Mucosa of gallbladder (tissue), 1 donor: Measurements from ENCODE around the gene TXNRD2. TPM values are rescaled to one million over a fixed set of nuclear protein-coding genes. Genes with fewer than 3 reads are reported as not detected.

Experiments
- DNase-seq: peaks from one replicate; pipeline ENCODE4 v3.0.0-alpha.2; 2020; ENCODE audit warnings: low spot score
- total RNA-seq: library from RNA; stranded (reverse); gene quantifications from one replicate; pipeline ENCODE4 v1.2.1, GENCODE V29; 2021
- donor health status: DM: no; HTN: no; CAD: no.

Gene TXNRD2
- total RNA-seq, 1 donor from 2014 or later, result 26.9 TPM

DNA sequence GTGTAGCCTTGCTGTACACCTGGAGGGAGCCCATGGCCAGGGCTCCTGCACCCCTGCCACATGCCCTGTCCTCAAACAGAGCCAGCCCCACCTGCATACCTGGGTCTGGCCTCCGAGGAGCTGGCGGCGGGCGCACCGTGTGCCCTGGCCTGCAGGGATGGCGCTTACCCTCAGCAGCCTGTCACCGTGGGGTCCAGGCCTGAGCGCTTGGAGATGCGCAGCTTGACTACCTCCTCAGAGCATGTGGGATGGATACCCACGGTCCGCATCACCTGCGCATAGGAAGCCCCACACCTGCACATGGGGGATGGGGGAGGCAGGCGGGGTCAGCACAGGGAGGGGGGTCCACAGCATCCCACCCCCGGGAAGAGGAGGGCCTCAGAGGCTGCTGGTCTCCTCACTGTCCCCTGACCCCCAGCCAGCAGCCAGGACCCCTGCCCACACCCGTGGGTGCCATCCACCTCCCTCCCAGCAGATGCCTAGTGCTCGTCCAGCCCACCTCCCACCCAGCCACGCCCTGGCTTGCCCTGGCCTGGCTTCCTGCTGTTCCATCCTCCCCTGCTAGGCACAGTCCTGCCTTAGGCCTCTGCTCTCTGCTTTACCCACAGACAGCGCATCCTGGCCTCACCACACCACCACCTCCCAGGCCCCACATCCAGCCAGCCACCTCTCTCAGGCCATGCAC lies 64.5 kb downstream of the TXNRD2 start:
- no peak for DNase-seq

DNA sequence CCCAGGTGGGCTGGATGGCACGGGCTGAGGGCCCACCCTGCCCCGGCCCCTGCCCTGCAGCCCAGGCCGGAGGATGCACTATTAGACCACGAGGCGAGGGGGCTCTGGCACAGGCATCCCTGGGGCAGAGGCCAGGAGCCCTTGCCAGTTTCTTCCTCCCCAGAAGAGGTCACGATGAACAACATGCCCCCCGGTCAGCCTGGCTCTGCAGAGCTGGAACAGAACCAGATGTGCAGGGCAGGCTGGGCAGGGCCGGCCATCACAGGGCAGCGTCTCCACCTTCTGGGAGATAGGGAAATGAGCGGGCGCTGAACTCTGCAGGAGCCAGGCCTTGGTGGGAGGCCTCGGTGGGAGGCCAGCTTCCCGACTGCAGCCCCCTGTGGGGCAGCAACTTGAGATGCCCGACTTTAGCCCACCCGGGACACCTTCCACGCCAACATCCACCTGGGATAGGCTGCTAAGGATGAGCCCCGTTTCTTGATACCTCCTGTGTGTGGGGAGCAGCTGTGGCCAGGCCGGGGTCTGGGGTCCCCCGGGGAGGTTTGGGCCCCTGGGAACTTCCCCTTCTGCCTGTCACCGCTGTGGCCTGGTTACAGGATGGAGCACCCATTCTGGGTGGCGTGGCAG lies 65.2 kb downstream of the TXNRD2 start:
- no peak for DNase-seq

DNA sequence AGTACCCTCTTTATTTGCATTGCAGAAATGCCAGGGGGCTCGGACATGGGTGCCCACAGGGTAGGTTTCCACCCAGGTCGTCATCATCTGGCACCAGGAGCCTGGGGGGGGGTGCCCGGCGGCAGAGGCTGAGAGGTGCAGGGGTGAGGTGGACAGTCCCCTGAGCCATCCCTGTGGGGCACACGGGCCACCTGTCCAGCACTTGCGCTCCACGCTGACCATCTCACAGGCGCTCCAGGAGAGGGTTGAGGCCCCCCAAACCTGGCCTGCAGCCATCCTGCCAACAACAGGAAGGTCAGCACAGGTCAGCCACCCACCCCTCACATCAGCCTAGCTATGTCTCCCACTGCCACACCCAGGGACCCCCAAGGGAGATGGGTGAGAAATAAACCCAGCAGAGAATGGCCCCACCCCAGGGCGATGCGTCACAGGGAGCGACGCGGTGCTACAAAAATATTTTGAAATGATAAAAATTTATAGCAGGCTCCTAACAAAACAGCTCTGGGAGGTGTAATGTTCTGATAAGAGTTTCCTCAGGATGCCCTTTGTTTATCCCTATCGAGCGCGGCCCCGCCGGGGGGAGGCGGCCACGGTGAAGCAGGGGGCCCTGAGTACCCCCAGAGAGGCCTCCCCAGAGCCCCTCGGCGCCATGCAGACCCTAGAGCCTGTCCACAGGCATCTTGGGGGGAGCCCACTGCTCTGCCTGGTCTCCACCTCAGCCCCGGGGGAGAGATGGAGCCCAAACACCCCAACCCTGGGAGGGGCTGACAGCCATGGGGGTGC lies 65.9 kb downstream of the TXNRD2 start:
- no peak for DNase-seq

DNA sequence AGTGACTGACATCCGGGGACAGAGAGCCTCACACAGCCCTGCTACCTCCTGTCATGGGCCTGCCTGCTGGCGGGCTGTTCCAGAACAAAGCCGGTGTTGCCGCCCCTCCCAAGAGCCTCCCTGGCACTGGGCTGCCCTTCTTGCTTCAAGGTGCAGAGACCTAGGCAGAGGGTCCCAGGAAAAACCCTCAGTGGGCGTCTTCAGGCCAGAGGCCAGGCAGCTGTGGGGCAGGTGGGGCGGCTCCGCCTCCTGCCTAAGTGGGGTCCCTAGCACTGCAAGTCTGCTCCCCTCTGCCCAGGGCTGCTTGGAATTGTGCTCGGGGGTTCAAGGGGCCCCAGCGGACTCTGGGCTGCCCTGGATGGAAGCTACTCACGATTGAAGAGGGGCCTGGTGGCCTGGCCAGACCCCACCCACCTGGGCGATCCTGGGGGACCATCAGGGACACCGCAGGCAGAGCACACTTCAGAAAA lies 66.5 kb downstream of the TXNRD2 start:
- DNase-seq, result no peak

DNA sequence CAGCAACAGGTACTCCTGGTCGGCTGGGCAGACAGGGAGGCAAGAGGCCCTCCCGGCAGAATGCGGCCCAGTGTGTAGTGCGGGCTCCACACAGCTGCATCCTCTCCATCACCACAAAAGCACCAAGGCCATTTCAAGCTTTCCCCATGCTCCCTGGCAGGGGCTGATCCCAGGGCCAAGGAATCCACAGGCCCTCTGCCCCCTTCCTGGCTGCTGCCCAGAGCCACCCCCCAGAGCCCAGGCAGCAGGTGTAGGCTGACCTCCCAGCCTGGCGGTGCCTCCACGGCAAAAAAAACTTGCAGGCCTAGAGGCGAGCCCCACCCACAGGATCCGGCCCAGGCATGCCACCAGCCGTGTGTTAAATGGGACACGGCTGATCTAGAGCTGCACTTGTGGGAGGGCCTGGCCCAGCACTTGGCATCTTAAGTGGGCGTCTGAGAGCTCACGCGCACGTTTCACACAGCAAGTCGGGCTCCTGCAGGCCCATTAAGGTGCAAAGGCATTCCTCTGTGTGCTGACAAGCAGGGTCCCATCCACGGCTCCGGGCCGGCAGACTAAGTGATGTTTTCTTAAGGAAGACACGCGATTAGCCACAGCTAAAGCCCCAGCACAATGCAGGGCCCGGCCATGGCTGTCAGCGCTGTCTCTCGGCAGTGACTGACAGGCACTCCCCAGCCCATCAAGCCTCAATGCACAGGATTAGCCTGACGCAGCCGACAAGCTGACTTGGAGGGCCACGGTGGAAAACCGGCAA lies 67.1 kb downstream of the TXNRD2 start:
- DNase-seq, result no peak

DNA sequence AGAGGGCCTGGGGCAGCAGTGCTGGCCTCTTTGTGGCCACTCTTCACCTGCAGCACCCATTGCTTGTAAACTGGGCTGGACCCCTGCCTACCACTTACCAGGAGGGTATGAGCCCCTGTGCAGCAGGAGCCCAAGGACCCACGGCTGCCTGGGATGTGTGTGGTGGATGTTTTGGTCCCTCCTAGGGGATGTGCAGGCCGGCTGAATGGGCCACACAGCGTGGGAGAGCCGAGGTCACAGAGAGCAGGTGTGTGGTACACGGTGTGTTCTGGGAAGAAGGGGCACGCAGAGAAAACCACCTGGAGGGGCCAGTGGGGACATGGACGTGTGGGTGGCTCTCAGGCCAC lies 67.7 kb downstream of the TXNRD2 start:
- no peak for DNase-seq

DNA sequence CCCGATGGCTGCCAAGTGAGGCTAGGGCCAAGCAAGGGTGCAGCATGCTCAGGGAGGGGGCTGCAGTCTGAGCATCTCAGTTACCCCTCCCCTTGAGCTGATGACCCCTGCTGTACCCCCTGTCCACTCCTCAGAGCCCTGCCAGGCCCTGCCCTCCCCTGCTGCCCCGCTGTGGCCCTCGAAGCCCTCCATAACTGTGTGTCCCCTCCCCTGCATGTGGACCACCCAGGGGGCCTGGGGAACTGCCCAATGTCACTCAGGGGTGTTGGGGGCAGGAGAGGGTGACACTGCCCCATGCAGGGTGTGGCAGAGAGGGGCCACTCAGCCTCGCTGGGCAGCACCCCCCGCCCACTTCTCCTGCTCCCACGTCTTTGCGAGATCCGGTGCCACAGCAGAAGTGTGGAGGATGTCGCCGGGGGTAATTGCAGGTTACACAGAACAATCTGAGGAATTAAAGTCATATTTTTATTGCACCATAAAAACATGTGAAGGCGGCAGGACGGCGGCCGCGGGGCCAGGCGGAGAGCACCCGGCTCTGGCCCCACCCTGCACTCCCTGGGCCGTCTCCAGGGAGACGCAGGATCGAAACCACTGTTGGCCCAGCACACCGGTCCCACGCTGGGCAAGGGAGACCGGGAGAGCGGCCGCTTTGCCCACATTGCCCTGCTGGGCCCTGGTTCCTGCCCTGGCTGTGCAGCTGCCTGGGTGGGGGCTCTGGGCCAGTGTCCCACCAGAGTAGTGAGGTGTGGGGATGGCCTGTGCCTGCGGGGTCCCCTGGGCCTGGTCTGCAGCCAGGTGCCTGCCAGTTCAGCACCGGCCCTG lies 68.3 kb downstream of the TXNRD2 start:
- DNase-seq, result no peak

DNA sequence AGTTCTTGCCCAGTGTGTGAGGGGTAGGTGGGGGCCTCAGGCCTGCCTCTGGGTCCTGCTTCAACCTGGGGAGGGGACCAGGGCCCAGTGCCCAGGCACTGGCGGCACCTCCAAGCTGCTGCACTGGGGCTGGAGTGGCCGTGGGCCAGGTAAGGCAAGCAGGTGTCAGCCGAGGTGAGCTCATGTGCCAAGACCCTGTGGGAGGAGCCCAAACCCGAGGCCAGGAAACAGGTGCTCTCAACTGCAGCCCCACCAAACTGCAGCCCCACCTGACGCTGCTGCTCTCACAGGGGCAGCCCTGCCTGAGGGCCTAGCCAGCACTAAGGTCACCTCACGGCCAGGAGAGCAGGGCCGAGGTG lies 68.9 kb downstream of the TXNRD2 start:
- no peak for DNase-seq

DNA sequence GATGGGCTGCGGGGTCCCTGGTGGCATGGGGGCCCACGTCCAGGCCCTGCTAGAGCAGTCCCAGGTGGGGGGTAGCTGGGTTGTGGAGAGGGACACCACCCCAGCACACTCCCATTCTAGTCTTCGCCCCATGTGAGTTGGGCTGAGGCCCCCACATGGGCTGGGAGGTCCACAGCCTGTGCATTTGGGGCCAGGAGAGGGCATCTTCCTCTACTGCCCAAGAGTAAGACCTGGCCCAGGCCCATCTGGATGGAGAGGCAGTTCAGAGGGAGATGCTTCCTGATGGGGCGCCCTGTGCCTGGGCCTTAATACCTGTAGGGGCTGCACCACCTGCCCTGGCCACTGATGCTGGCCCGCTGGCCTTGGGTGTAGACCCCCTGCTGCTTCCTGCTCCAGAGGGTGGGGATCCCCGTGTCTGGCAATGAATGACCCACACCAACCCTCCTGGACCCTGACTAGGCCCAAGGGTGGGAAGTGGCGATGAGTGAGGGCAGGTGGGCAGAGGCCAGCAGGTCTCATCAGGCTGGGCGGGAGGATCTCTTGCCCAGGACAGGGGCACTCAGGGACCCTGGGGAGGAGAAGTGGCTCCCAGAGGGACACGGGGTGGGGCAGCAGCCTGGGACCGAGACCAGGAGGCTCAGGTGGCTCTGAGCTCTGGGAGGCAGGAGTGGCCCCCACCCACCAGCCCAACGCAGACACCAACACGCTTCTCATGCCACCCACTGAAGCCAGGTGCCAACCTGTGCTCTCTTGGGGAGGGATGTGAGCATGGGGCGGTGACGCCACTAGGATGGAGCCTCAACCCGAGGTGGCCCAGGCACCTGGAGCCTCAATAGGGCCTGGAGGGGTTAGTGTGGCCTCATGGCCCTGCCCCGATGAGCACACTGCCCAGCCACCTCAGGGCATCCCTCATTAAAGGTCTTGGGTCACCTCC lies 69.5 kb downstream of the TXNRD2 start:
- DNase-seq, result no peak

DNA sequence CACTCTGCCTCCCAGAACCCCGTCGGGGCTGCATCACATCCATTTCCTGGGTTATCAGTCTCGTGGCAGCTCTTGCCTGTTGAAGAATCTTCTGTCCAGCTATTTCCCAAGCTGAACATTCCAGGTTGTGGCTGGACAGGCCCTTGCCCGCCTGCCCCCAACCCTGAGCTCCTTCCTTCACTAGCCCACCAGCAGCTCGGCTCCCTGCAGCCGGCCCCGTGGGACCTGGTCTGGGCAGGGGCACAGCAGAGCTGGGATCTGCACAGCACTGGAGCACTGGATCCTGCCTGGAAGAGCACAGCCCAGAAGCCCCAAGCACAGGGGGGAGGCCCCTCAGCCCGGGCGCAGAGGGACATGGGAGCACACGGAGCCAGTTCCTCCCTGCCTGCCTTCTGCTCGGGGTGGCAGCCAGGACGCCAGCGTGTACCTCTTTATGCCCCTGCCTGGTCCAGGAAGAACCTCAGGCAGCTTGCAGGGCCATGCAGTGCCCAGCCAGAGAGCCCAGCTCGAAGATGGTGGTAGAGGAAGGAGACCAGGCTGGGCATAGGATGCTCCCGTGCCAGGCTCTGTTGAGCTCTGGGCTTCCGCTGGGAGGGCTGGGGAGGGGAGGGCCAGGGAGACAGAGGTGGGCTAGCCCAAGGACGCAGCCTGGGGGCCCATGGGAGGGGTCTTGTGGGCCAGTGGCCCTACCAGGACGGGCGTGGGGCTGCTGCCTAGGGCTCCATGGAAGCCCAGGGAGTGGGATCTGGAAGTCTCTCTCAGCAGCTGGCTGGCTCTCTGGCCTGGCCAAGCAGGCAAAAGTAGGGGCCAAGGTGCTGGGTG lies 70.4 kb downstream of the TXNRD2 start:
- no peak for DNase-seq

DNA sequence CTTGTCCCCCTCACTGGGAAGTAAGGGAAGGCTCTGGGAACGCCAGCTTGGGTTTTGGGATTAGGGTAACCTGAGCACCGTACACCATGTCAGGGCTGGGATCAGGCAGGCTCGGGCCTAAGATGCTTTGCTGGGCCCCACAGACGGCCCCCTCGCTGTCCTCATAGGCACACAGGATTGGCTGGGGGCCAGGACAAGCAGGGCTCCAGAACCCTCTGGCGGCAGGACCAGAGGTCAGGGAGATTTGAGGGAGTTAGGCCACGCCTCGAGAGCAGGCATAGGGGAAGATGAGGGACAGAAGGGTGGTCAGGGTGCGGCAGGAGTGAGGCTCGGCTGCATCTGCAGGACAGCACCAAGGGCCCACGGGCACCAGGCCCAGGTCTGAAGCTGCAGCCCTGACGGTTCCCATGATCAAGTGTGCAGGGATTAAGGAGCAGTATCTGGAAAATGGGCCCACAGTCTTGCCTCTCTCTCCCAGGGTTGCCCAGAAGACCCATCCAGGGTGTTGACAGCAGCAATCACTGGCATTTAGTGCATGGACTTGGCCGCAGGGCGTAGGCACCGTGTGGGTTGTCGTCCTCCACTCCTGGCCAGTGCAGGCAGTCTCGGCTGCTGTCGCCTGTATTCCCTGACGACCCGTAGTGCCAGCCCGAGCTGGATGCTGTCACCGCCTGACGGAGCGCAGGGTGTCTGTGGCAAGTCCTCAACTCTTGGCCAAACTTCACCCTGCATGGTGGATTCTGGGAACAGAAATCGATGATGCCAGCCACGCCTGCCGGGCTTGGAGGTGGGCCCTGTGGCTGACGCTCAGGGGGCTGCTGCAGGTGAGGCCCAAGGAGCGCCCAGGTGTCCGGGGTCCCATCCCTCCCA lies 71.2 kb downstream of the TXNRD2 start:
- DNase-seq, result no peak

DNA sequence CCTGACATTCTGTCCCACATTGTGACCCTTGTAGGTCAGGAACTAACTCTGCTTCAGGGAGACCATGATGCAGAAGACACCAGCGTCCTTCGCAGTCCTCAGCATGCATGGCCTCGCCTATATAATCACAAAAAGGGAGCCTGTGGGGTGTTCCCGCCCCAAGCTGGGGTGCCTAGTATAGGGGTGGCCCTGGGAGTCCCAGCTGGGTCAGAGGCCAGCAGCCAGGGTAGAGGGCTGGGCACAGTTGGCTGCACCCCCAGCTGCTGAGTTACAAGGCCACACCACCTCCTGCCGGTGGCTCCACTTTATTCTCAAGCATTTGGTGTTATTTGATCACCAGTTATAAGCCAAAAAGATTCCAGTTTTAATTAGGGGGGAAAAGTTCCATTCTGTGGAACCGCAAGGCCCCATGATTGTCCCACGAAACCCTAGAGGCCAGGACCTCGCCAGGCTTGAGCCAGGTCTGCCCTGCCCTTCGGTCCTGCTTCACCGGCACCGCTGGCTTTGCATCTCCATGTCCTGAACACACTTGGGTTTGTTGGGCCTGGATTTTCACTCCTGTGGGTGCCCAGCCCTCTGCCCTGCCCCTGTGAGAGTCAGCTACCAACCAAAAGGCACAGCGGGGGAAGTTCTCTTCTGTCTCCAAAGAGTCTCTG lies 72.0 kb downstream of the TXNRD2 start:
- no peak for DNase-seq

DNA sequence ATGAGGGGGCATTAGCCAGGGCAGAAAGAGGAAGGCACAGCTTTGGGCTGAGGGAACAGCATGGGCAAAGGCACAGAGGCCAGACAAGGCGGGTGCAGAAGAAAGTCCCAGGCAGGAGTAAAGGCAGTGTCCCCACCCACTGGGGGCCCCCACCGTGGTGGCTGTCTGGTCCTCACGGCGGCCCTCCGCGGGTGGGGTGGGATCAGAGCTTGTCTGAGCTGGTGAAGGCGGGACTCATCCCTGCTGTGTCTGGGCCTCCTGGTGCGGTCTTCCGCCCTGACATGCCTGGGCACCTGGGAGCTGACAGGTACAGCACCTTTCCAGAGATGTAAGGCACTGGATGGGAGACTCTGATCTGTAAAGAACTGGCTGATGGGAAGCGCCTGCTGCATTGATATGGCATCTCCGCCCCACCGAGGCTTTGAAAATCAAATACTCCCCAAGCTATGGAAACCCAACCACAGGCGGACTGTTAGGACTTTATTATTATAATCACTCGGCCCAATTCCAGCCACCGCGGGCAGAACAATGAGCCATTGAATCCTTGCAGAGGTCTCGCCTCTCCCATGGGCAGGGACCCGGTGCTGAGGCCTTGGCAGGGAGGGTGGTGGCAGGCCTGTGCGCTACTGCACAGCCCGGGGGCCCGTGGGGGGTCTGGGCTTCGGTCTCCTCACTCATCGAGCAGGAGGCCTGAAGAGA lies 72.7 kb downstream of the TXNRD2 start:
- no peak for DNase-seq

DNA sequence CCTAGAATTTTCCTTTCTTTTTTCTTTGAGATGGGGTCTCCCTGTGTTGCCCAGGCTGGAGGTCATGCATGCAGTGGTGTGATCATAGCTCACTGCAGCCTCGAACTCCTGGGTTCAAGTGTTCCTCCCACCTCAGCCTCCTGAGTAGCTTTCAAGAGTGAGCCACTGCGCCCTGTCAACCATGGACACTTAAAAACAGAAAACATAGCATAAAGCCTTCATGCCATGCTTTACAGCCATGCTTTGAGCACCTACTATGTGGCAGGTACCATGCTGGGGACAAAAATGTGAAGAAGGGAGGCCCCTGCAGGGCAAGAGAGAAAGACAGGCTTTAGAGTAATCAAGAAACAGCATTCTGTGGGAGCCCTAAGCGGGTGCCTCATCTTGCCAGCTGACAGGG lies 73.3 kb downstream of the TXNRD2 start:
- DNase-seq, result no peak

DNA sequence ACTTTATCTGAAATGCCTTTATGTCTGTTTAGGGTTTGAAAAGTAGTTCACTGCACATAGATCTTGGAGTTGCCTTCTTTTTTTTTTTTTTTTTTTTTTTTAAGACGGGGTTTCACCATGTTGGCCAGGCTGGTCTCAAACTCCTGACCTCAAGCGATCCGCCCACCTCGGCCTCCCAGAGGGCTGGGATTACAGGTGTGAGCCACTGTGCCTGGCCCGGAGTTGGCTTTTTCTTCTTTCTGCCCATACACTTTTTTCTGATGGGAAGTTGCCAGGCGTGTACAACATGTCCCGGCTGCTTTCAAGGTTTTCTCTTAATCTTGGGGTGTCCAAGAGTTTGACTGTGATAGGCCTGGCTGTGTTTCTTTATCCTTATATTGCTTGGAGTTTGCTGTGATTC lies 74.0 kb downstream of the TXNRD2 start:
- no peak for DNase-seq

DNA sequence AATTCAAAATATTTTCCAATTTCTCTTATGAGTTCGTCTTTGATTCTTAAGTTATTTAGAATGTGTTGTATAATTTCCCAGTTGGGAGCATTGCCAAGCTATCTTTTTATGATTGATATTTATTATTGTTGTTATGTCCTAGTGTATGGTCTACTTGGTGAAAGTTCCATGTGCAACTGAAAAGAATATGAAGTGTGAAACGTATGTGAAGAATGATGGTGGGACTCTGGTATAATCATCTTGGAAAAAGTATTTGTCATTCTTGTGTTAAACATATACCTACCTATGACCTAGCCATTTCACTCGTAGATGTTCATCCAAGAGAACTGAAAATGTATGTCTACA lies 75.0 kb downstream of the TXNRD2 start:
- no peak for DNase-seq

DNA sequence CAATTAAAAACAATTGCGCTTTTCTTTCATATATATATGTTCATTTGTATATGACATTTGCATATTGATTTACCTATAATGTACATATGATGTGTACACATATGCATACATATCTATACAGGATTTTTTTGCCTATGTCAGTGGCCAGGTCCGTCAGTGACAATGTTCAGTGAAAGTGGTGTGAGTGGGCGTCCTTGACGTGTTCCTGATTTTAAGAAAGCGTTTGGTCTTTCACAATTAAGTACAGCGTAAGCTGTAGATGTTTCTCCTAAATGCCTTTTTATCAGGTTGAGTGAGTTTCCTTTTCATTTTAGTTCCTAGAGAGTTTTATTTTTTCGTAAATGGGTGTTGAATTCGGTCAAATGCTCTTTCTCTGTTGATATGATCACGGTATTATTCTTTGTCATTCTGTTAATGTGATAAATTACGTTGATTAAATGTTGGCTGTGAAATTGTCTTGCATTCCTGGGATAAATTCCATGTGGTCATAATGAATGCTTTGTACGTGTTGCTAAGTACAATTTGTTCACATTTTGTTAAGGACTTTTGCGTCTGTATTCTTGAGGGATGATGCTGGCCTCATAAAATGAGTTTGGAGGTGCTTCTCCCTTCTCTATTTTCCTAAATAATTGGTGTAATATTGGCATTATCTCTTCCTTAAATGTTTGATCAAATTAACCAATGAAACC lies 76.3 kb downstream of the TXNRD2 start:
- no peak for DNase-seq
